ENCODE measurements around the gene GYPC.

Gene GYPC

DNA sequence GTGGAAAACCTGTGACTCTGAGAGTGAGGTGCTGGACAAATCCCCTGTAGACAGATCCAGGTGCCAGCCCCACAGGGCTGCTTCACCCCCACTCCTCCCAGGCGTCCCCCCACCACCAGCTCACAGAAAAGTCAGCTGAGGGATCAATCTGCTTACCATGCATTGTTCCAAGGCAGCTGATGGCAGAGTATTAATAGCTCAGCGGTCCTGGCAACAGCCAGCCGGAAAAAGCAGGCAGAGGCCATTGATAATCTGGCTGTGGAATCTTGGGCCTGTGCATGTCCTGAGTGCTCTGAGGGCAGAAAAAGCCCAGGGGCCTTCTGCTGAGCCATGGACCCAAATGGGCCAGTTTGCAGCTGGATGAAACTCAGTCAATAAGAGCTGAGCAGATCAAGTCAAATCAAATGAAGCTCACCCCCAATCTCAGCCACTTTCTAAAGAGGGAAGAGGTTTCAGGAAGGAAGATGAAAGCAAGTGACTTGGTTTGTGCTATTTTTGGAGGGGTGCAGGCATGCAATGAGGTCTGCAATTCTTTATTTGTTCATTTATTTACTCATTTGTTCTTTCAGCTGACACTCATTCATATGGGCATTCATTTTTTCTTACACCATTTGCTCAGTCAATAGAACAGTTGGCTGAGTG lies 63.4 kb downstream of the GYPC start:
- no peak overlapping the region for H3K27ac ChIP-seq

DNA sequence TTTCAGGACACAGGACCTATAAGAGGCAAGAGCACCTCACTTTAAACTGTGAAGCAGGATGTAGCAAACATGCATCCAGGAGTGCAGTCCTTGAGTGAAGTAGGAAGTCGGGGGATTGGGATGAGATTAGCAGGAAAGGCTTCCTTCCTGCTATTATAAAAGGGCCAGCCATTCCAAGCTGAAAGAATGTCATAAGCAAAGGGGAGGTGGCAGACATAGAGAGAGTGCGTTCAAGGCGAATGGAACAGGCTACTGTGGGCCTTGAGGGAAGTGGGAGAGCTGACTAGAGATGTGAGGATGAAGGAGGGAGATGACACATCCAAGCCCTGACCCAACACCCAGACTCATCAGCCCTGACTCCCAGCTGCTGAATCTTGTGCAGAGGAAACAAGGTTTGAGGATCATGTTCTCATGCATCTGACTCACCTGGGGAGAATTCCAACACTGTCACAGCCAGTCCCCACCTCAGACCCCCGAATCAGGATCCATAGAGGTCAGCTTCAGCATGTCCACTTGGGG lies 63.9 kb downstream of the GYPC start:
- H3K27ac ChIP-seq = no peak overlapping the region
- TF ChIP-seq, protein P1, sequence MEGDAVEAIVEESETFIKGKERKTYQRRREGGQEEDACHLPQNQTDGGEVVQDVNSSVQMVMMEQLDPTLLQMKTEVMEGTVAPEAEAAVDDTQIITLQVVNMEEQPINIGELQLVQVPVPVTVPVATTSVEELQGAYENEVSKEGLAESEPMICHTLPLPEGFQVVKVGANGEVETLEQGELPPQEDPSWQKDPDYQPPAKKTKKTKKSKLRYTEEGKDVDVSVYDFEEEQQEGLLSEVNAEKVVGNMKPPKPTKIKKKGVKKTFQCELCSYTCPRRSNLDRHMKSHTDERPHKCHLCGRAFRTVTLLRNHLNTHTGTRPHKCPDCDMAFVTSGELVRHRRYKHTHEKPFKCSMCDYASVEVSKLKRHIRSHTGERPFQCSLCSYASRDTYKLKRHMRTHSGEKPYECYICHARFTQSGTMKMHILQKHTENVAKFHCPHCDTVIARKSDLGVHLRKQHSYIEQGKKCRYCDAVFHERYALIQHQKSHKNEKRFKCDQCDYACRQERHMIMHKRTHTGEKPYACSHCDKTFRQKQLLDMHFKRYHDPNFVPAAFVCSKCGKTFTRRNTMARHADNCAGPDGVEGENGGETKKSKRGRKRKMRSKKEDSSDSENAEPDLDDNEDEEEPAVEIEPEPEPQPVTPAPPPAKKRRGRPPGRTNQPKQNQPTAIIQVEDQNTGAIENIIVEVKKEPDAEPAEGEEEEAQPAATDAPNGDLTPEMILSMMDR (conservative IDR thresholded peaks at IDR 0.05) = no peak

More for the DNA sequence above, 63.4 kb downstream of the GYPC start:
- TF ChIP-seq, protein P1 (conservative IDR thresholded peaks at IDR 0.05) = no peak

DNA sequence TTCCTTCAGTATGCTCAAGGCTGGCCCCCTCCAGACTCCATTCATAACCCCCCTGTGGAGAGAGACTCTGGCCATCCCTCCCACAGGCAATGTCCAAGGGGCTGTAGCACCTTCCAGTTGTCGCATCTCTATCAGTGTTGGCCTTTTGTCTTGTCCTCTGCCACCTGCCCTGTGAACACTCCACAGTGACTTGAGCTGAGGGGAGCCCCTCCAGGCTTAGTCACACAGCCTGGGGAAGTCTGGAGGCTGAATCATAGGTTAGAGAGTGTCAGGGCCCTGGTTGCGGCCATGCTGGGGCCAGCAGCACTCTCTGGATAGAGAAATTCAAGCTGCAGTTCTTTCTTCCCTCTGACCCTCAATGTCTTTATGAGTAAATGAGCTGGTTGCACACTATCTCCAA lies 64.7 kb downstream of the GYPC start:
- no peak overlapping the region for H3K27ac ChIP-seq
- TF ChIP-seq, protein P1 (conservative IDR thresholded peaks at IDR 0.05) = no peak

DNA sequence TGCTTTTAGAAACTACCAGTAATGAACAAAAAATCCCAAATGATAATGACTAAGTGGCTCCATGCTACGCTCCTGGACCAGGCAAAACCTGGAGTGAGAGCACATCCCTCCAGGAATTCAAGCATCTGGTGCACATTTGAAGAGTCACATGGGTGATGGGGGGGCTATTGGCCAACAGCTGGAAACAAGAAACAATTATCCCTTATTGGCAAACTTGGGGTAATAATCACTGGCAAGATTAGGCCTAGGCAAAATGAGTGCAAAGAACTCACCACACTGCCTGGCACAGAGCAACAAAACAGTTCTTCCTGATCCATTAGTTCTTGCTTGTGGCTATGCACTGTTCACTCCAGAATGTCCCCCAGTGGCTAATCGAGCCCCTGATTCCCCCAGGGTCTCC lies 66.1 kb downstream of the GYPC start:
- no peak overlapping the region for H3K27ac ChIP-seq
- TF ChIP-seq, protein P1 (conservative IDR thresholded peaks at IDR 0.05) = no peak

DNA sequence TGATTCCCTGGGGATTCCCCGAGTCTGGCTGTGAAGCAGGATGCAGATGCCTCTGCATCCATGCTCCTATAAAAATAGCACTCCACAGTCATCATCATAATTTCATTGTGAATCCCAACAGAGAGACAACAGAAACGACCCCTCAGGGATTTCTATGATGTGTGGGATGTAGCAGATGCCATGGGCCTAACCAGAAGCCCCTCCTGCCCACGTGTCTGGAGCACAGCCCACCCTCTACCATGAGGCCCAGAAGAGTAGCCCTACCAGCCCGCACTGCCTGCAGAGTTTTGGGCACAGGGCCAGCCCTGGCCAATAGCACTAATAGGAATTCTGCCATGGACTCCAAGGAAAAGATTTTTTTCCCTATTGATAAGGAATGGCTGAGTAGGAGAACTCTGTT lies 66.6 kb downstream of the GYPC start:
- TF ChIP-seq, protein P1 (conservative IDR thresholded peaks at IDR 0.05) = no peak
- H3K27ac ChIP-seq = no peak overlapping the region

DNA sequence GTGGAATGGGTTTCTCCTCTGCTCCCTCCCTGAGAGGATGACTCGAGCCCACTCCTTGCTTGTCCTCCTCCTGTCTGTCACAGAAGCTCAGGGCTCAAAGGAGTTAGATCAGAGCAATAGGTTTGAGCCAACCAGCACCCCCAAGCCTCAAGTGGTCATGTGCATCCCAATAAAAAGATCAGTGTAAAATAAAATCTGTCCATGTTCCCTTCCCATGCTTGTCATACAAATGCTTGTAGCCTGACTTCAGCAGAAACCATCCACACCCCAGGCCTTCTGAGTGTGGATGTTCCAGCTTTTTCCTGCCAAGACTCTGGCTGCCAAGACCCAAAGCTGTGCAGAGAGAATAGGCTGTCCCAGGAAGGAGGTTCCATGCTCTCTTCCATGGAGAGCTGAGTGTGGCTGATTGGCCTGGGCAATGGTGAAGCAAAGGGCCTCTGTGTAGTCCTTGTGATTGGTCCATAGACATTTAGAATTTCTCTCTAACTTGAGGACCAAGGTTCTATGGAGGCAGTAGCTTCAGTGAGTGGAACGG lies 67.4 kb downstream of the GYPC start:
- no peak overlapping the region for H3K27ac ChIP-seq

DNA sequence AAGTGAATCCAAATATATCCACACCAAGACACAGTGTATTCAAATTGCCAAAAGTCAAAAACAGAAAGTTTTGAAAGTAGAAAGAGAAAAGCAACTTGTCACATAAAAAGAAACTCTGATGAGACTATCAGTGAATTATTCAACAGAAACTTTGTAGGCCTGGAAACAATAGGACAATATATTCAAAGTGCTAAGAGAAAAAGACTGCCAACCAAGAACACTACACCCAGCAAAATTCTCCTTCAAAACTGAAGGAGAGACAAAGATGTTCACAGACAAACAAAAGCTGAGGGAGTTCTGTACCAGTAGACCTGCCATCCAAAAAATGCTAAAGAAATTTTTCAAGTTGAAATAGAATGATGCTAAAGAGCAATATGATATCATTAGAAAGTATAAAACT lies 69.6 kb downstream of the GYPC start:
- TF ChIP-seq, protein P1 (conservative IDR thresholded peaks at IDR 0.05) = no peak
- no peak overlapping the region for H3K27ac ChIP-seq

More for the DNA sequence above, 67.4 kb downstream of the GYPC start:
- TF ChIP-seq, protein P1 (conservative IDR thresholded peaks at IDR 0.05) = no peak

Measured in VCaP (cell line).